ENCODE measurements around the gene SMO.

SMO gene

DNA sequence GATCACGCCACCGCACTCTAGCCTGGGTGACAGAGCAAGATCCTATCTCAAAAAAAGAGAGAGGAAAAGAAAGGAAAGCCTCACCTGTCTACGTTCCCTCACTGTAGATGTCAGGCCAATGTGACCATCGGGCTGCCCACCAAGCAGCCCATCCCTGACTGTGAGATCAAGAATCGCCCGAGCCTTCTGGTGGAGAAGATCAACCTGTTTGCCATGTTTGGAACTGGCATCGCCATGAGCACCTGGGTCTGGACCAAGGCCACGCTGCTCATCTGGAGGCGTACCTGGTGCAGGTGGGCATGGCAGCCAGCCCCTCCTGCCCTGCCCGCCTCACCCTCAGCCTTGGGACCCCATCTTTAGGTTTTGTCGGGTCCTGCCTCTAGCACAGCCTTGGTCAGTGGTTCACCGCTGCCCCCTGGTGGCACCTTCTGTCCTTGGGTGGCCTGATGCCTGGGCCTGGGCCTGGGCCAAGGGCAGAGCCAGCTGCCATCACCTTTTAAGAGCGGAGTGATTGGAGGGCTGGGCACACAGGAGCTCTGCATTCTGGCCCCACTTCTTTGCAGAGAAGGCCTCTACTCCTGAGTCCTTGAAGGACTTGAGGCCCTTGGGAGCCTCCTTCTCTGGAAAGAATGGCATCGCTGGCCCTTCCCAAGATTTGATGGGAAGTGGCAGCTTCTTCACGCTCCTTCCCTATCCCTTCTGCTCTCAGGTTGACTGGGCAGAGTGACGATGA lies 22.0 kb downstream of the SMO start:
- H3K27ac ChIP-seq (replicated peaks; ENCODE audit: low read length), result no peak overlapping the region
- no peaks in the 10 kb centered on the region for H3K27me3 ChIP-seq (ENCODE audit: control insufficient read depth in 3 of 3, insufficient read depth in 3 of 3, low read depth in 1 of 3, low read length in 3 of 3)
- peaks cover 3 to 5% of the 10 kb centered on the region in 2 donors for H3K9me3 ChIP-seq (replicated peaks in 1 of 2; ENCODE audit: control insufficient read depth in 2 of 2, insufficient read depth in 1 of 2, low read depth in 1 of 2, low read length in 2 of 2)
- H3K4me3 ChIP-seq (ENCODE audit: low read length in 2 of 2), result no peak overlapping the region
- no peak overlapping the region for H4K8ac ChIP-seq (ENCODE audit: low read depth, low read length)
- no peak overlapping the region for H2AK5ac ChIP-seq (ENCODE audit: low read depth, low read length)
- no peak overlapping the region for H2BK5ac ChIP-seq (ENCODE audit: low read length)
- DNase-seq (ENCODE audit: low spot score), result peak; percentile 46
- H3K23ac ChIP-seq (ENCODE audit: low read depth, low read length, poor library complexity), result peak overlapping the region; percentile 89
- peaks cover 2% of the 10 kb centered on the region for H3K79me1 ChIP-seq (ENCODE audit: low read depth, low read length)
- no peak overlapping the region for H3K18ac ChIP-seq (ENCODE audit: low read length)
- no peak overlapping the region for H3K14ac ChIP-seq (ENCODE audit: low read length)
- H3K4me2 ChIP-seq (ENCODE audit: insufficient read depth, low read length, poor library complexity, severe bottlenecking), result no peak overlapping the region
- H2AFZ ChIP-seq (ENCODE audit: low read length), result no peak overlapping the region
- no peak overlapping the region for H3K4ac ChIP-seq (ENCODE audit: low read length)
- no peak overlapping the region for H2BK15ac ChIP-seq (ENCODE audit: low read length)
- WGBS, 2 donors (ENCODE audit: extremely low coverage in 2 of 2, insufficient read length in 2 of 2, insufficient replicate concordance in 1 of 2), result no CpG with 5 or more reads among the region's 16 CpGs
- no peak overlapping the region for H2BK12ac ChIP-seq (ENCODE audit: low read length)
- H3K9ac ChIP-seq (ENCODE audit: low read depth, low read length, poor library complexity), result no peak overlapping the region
- no peak overlapping the region for H4K91ac ChIP-seq (ENCODE audit: low read depth, low read length, poor library complexity)
- H3K4me1 ChIP-seq (ENCODE audit: control insufficient read depth in 2 of 2, insufficient read depth in 1 of 2, low read depth in 1 of 2, low read length in 2 of 2), result no peaks in the 10 kb centered on the region
- peaks cover 55 to 85% of the 10 kb centered on the region in 2 donors for H3K36me3 ChIP-seq (replicated peaks in 1 of 2; ENCODE audit: control insufficient read depth in 2 of 2, insufficient read depth in 2 of 2, low read length in 2 of 2)
- H2BK120ac ChIP-seq (ENCODE audit: low read depth, low read length), result no peak overlapping the region

DNA sequence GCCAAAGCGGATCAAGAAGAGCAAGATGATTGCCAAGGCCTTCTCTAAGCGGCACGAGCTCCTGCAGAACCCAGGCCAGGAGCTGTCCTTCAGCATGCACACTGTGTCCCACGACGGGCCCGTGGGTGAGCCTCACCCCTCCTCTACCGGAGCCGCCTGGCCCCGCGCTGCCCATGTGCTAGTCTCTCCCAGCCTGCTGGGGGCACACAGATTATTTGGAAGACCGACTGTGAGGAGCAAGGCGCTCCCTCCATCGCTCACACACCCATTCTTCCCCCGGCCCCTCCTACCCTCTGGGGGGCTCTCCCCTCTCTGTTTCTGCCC lies 22.5 kb downstream of the SMO start:
- peaks cover 3 to 5% of the 10 kb centered on the region in 2 donors for H3K9me3 ChIP-seq (replicated peaks in 1 of 2; ENCODE audit: control insufficient read depth in 2 of 2, insufficient read depth in 1 of 2, low read depth in 1 of 2, low read length in 2 of 2)
- no peak overlapping the region for H2AFZ ChIP-seq (ENCODE audit: low read length)
- peaks cover 50 to 79% of the 10 kb centered on the region in 2 donors for H3K36me3 ChIP-seq (replicated peaks in 1 of 2; ENCODE audit: control insufficient read depth in 2 of 2, insufficient read depth in 2 of 2, low read length in 2 of 2)
- H3K14ac ChIP-seq (ENCODE audit: low read length), result no peak overlapping the region
- no peak overlapping the region for H4K8ac ChIP-seq (ENCODE audit: low read depth, low read length)
- no peak overlapping the region for H2BK15ac ChIP-seq (ENCODE audit: low read length)
- H2AK5ac ChIP-seq (ENCODE audit: low read depth, low read length), result no peak overlapping the region
- WGBS, 2 donors (ENCODE audit: extremely low coverage in 2 of 2, insufficient read length in 2 of 2, insufficient replicate concordance in 1 of 2), result no CpG with 5 or more reads among the region's 14 CpGs
- peak overlapping the region; percentile 40 for H4K91ac ChIP-seq (ENCODE audit: low read depth, low read length, poor library complexity)
- H3K27ac ChIP-seq (replicated peaks; ENCODE audit: low read length), result no peak overlapping the region
- no peak overlapping the region for H3K9ac ChIP-seq (ENCODE audit: low read depth, low read length, poor library complexity)
- no peak overlapping the region for H3K18ac ChIP-seq (ENCODE audit: low read length)
- H3K4ac ChIP-seq (ENCODE audit: low read length), result no peak overlapping the region
- H2BK5ac ChIP-seq (ENCODE audit: low read length), result no peak overlapping the region
- DNase-seq (ENCODE audit: low spot score), result no peak
- H2BK120ac ChIP-seq (ENCODE audit: low read depth, low read length), result no peak overlapping the region
- H3K27me3 ChIP-seq (ENCODE audit: control insufficient read depth in 3 of 3, insufficient read depth in 3 of 3, low read depth in 1 of 3, low read length in 3 of 3), result no peaks in the 10 kb centered on the region
- H3K4me1 ChIP-seq (ENCODE audit: control insufficient read depth in 2 of 2, insufficient read depth in 1 of 2, low read depth in 1 of 2, low read length in 2 of 2), result no peaks in the 10 kb centered on the region
- H2BK12ac ChIP-seq (ENCODE audit: low read length), result no peak overlapping the region
- H3K4me3 ChIP-seq (ENCODE audit: low read length in 2 of 2), result no peak overlapping the region
- H3K23ac ChIP-seq (ENCODE audit: low read depth, low read length, poor library complexity), result no peak overlapping the region
- peaks cover 2% of the 10 kb centered on the region for H3K79me1 ChIP-seq (ENCODE audit: low read depth, low read length)
- H3K4me2 ChIP-seq (ENCODE audit: insufficient read depth, low read length, poor library complexity, severe bottlenecking), result no peak overlapping the region

DNA sequence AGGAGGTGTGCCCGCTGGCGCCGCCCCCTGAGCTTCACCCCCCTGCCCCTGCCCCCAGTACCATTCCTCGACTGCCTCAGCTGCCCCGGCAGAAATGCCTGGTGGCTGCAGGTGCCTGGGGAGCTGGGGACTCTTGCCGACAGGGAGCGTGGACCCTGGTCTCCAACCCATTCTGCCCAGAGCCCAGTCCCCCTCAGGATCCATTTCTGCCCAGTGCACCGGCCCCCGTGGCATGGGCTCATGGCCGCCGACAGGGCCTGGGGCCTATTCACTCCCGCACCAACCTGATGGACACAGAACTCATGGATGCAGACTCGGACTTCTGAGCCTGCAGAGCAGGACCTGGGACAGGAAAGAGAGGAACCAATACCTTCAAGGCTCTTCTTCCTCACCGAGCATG lies 23.7 kb downstream of the SMO start:
- no peaks in the 10 kb centered on the region for H3K4me1 ChIP-seq (ENCODE audit: control insufficient read depth in 2 of 2, insufficient read depth in 1 of 2, low read depth in 1 of 2, low read length in 2 of 2)
- no peak for DNase-seq (ENCODE audit: low spot score)
- H3K36me3 ChIP-seq (replicated peaks in 1 of 2; ENCODE audit: control insufficient read depth in 2 of 2, insufficient read depth in 2 of 2, low read length in 2 of 2), result peaks cover 45 to 68% of the 10 kb centered on the region in 2 donors
- no peak overlapping the region for H3K4me3 ChIP-seq (ENCODE audit: low read length in 2 of 2)
- H3K27me3 ChIP-seq (ENCODE audit: control insufficient read depth in 3 of 3, insufficient read depth in 3 of 3, low read depth in 1 of 3, low read length in 3 of 3), result no peaks in the 10 kb centered on the region
- H2BK5ac ChIP-seq (ENCODE audit: low read length), result no peak overlapping the region
- no peak overlapping the region for H2BK120ac ChIP-seq (ENCODE audit: low read depth, low read length)
- H3K14ac ChIP-seq (ENCODE audit: low read length), result no peak overlapping the region
- H2BK15ac ChIP-seq (ENCODE audit: low read length), result no peak overlapping the region
- WGBS, 2 donors (ENCODE audit: extremely low coverage in 2 of 2, insufficient read length in 2 of 2, insufficient replicate concordance in 1 of 2), result no CpG with 5 or more reads among the region's 14 CpGs
- no peak overlapping the region for H4K8ac ChIP-seq (ENCODE audit: low read depth, low read length)
- no peak overlapping the region for H2AFZ ChIP-seq (ENCODE audit: low read length)
- H3K18ac ChIP-seq (ENCODE audit: low read length), result no peak overlapping the region
- H3K9me3 ChIP-seq (replicated peaks in 1 of 2; ENCODE audit: control insufficient read depth in 2 of 2, insufficient read depth in 1 of 2, low read depth in 1 of 2, low read length in 2 of 2), result peaks cover 3 to 5% of the 10 kb centered on the region in 2 donors
- no peak overlapping the region for H3K4me2 ChIP-seq (ENCODE audit: insufficient read depth, low read length, poor library complexity, severe bottlenecking)
- no peak overlapping the region for H3K27ac ChIP-seq (replicated peaks; ENCODE audit: low read length)
- no peak overlapping the region for H2AK5ac ChIP-seq (ENCODE audit: low read depth, low read length)
- no peak overlapping the region for H2BK12ac ChIP-seq (ENCODE audit: low read length)
- no peak overlapping the region for H3K9ac ChIP-seq (ENCODE audit: low read depth, low read length, poor library complexity)
- H3K4ac ChIP-seq (ENCODE audit: low read length), result no peak overlapping the region
- no peak overlapping the region for H4K91ac ChIP-seq (ENCODE audit: low read depth, low read length, poor library complexity)
- H3K23ac ChIP-seq (ENCODE audit: low read depth, low read length, poor library complexity), result no peak overlapping the region
- peaks cover 2% of the 10 kb centered on the region for H3K79me1 ChIP-seq (ENCODE audit: low read depth, low read length)

DNA sequence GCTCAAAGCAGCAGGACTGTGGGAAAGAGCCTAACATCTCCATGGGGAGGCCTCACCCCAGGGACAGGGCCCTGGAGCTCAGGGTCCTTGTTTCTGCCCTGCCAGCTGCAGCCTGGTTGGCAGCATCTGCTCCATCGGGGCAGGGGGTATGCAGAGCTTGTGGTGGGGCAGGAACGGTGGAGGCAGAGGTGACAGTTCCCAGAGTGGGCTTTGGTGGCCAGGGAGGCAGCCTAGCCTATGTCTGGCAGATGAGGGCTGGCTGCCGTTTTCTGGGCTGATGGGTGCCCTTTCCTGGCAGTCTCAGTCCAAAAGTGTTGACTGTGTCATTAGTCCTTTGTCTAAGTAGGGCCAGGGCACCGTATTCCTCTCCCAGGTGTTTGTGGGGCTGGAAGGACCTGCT lies 24.2 kb downstream of the SMO start:
- Histone ChIP-seq H3K27ac (replicated peaks; ENCODE audit: low read length) (no peak overlapping the region), H2BK15ac (ENCODE audit: low read length) (no peak overlapping the region), H3K4me1 (ENCODE audit: control insufficient read depth in 2 of 2, insufficient read depth in 1 of 2, low read depth in 1 of 2, low read length in 2 of 2) (no peaks in the 10 kb centered on the region), H3K9ac (ENCODE audit: low read depth, low read length, poor library complexity) (no peak overlapping the region), H2AK5ac (ENCODE audit: low read depth, low read length) (no peak overlapping the region), H3K79me1 (ENCODE audit: low read depth, low read length) (peaks cover 2% of the 10 kb centered on the region), H3K23ac (ENCODE audit: low read depth, low read length, poor library complexity) (no peak overlapping the region), H3K27me3 (ENCODE audit: control insufficient read depth in 3 of 3, insufficient read depth in 3 of 3, low read depth in 1 of 3, low read length in 3 of 3) (no peaks in the 10 kb centered on the region), H3K36me3 (replicated peaks in 1 of 2; ENCODE audit: control insufficient read depth in 2 of 2, insufficient read depth in 2 of 2, low read length in 2 of 2) (peaks cover 42 to 63% of the 10 kb centered on the region in 2 donors), H2BK5ac (ENCODE audit: low read length) (no peak overlapping the region), H2BK120ac (ENCODE audit: low read depth, low read length) (no peak overlapping the region), H3K4me2 (ENCODE audit: insufficient read depth, low read length, poor library complexity, severe bottlenecking) (no peak overlapping the region), H3K14ac (ENCODE audit: low read length) (peak overlapping the region; percentile 40), H4K91ac (ENCODE audit: low read depth, low read length, poor library complexity) (no peak overlapping the region), H3K4ac (ENCODE audit: low read length) (no peak overlapping the region), H3K4me3 (ENCODE audit: low read length in 2 of 2) (peak overlapping the region in 1 of 2 donors; percentile 13), H3K18ac (ENCODE audit: low read length) (no peak overlapping the region), H2BK12ac (ENCODE audit: low read length) (no peak overlapping the region), H4K8ac (ENCODE audit: low read depth, low read length) (no peak overlapping the region), H3K9me3 (replicated peaks in 1 of 2; ENCODE audit: control insufficient read depth in 2 of 2, insufficient read depth in 1 of 2, low read depth in 1 of 2, low read length in 2 of 2) (peaks cover 3 to 5% of the 10 kb centered on the region in 2 donors), H2AFZ (ENCODE audit: low read length) (no peak overlapping the region)
- DNase-seq (ENCODE audit: low spot score), result no peak
- WGBS, 2 donors (ENCODE audit: extremely low coverage in 2 of 2, insufficient read length in 2 of 2, insufficient replicate concordance in 1 of 2), result no CpG with 5 or more reads among the region's 4 CpGs
